Measurements from ENCODE around the gene DNHD1. TPM values are rescaled to one million over a fixed set of nuclear protein-coding genes. Genes with fewer than 3 reads are reported as not detected.

Gene DNHD1
- total RNA-seq, 2 experiments from 2014 or later: 20.9 to 21.0 TPM

Other genes with a start within 250 kb of the DNHD1 start
- gene CCKBR, start 237.4 kb upstream of the DNHD1 start, total RNA-seq: not detected
- gene CAVIN3, start 176.8 kb upstream of the DNHD1 start, total RNA-seq: 10 to 100 TPM; 24.8 to 25.5 TPM
- gene SMPD1, start 106.8 kb upstream of the DNHD1 start, total RNA-seq: 10 to 100 TPM; 13.1 to 14.1 TPM
- gene APBB1, start 78.2 kb upstream of the DNHD1 start, total RNA-seq: 10 to 100 TPM; 43.2 to 49.8 TPM
- under 1 TPM; 0.16 to 0.33 TPM for gene HPX, start 56.3 kb upstream of the DNHD1 start, total RNA-seq
- gene TRIM3, start 23.3 kb upstream of the DNHD1 start, total RNA-seq: 1 to 10 TPM; 3.8 to 4.2 TPM
- gene ARFIP2, start 15.9 kb upstream of the DNHD1 start, total RNA-seq: 10 to 100 TPM; 36.7 to 40.3 TPM
- gene TIMM10B, start 15.8 kb upstream of the DNHD1 start, total RNA-seq: 10 to 100 TPM; 27.1 to 39.2 TPM
- 10 to 100 TPM; 34.4 to 35.0 TPM for gene RRP8, start 106.3 kb downstream of the DNHD1 start, total RNA-seq
- gene ILK, start 106.5 kb downstream of the DNHD1 start, total RNA-seq: 10 to 100 TPM; 85.6 to 89.0 TPM
- 100 to 1,000 TPM; 133 to 152 TPM for gene TAF10, start 114.9 kb downstream of the DNHD1 start, total RNA-seq
- gene TPP1, start 122.1 kb downstream of the DNHD1 start, total RNA-seq: 10 to 100 TPM; 38.1 to 47.9 TPM
- gene DCHS1, start 158.5 kb downstream of the DNHD1 start, total RNA-seq: under 1 TPM; 0.78 to 0.91 TPM
- 100 to 1,000 TPM; 118 to 156 TPM for gene MRPL17, start 186.1 kb downstream of the DNHD1 start, total RNA-seq